HEK293 (cell line): ENCODE results near the gene GAS7.

Experiments
- CTCF ChIA-PET: fragments of 350-600 bp; formaldehyde crosslinking; extraction: SDS; loops from one replicate; lab custom pipeline; 2021; ENCODE audit warnings: antibody characterized with exemption; lab: Yijun Ruan, JAX
- POLR2A ChIA-PET: fragments of 300-600 bp; formaldehyde crosslinking; extraction: SDS; loops from one replicate; lab custom pipeline; 2020; ENCODE audit warnings: antibody characterized with exemption, inconsistent platforms; lab: Yijun Ruan, JAX
- H3K27ac ChIP-seq: fragments of 200-500 bp; sonication (Bioruptor generic); 2 replicates; pipeline ENCODE4 v1.5.1; 2014; ENCODE audit warnings: low read depth, low read length, control low read depth, inconsistent platforms; ENCODE audit errors: extremely low read depth
- H3K36me3 ChIP-seq, 2 experiments: fragments of 200-500 bp in 1 of 2; sonication (Bioruptor generic) in 1 of 2; 1 replicate in 1 of 2; 2 replicates in 1 of 2; pipeline ENCODE4 v1.5.1; 2014 to 2017; ENCODE audit warnings: inconsistent platforms in 2 of 2, low read length in 2 of 2; ENCODE audit not compliant: control insufficient read depth in 2 of 2, insufficient read depth in 1 of 2
- H3K4me1 ChIP-seq: fragments of 200-500 bp; sonication (Bioruptor generic); 2 replicates; pipeline ENCODE4 v1.5.1; 2014; ENCODE audit warnings: mild to moderate bottlenecking, low read length, inconsistent platforms; ENCODE audit not compliant: control insufficient read depth, insufficient read depth
- H3K4me3 ChIP-seq: 2 replicates; pipeline ENCODE4 v1.5.1; 2011; ENCODE audit warnings: low read depth, mild to moderate bottlenecking, control low read depth, low read length, moderate library complexity
- H3K9me3 ChIP-seq: fragments of 200-500 bp; sonication (Bioruptor generic); 2 replicates; pipeline ENCODE4 v1.5.1; 2014; ENCODE audit warnings: low read depth, low read length, inconsistent platforms; ENCODE audit not compliant: control insufficient read depth, insufficient read depth
- GFI1B ChIP-seq: fragments of 450-650 bp; formaldehyde crosslinking; IDR thresholded peaks from 2 replicates; pipeline ENCODE4 v1.5.1; 2016; ENCODE audit warnings: missing biosample characterization, missing genetic modification characterization
- RBAK ChIP-seq: fragments of 450-650 bp; formaldehyde crosslinking; IDR thresholded peaks from 2 replicates; pipeline ENCODE4 v1.5.1; 2016; ENCODE audit warnings: missing biosample characterization, missing genetic modification characterization
- SCRT2 ChIP-seq: fragments of 450-650 bp; formaldehyde crosslinking; IDR thresholded peaks from 2 replicates; pipeline ENCODE4 v1.5.1; 2016; ENCODE audit warnings: missing biosample characterization, missing genetic modification characterization
- SETDB1 ChIP-seq: IDR thresholded peaks from one replicate; pipeline ENCODE4 v1.6.1; 2017; ENCODE audit warnings: mild to moderate bottlenecking, low read length, moderate library complexity, mixed read lengths; ENCODE audit not compliant: insufficient read length
- SP3 ChIP-seq: fragments of 450-650 bp; formaldehyde crosslinking; IDR thresholded peaks from 2 replicates; pipeline ENCODE4 v1.5.1; 2016; ENCODE audit warnings: missing biosample characterization, missing genetic modification characterization
- WT1 ChIP-seq: fragments of 450-650 bp; formaldehyde crosslinking; IDR thresholded peaks from 2 replicates; pipeline ENCODE4 v1.5.1; 2016; ENCODE audit warnings: missing biosample characterization, missing genetic modification characterization
- ZBTB7A ChIP-seq: fragments of 450-650 bp; formaldehyde crosslinking; IDR thresholded peaks from 2 replicates; pipeline ENCODE4 v1.5.1; 2016; ENCODE audit warnings: low read depth, missing biosample characterization, missing genetic modification characterization
- ZNF112 ChIP-seq: fragments of 450-650 bp; formaldehyde crosslinking; IDR thresholded peaks from 2 replicates; pipeline ENCODE4 v1.5.0; 2017; ENCODE audit warnings: missing biosample characterization, missing genetic modification characterization
- ZNF121 ChIP-seq: fragments of 450-650 bp; formaldehyde crosslinking; IDR thresholded peaks from 2 replicates; pipeline ENCODE4 v1.5.1; 2016; ENCODE audit warnings: missing biosample characterization, missing genetic modification characterization
- ZNF2 ChIP-seq: fragments of 450-650 bp; formaldehyde crosslinking; IDR thresholded peaks from 2 replicates; pipeline ENCODE4 v1.5.1; 2016; ENCODE audit warnings: missing biosample characterization, missing genetic modification characterization
- ZNF324 ChIP-seq: fragments of 450-650 bp; formaldehyde crosslinking; IDR thresholded peaks from 2 replicates; pipeline ENCODE4 v1.5.1; 2016; ENCODE audit warnings: missing biosample characterization, missing genetic modification characterization
- ZNF473 ChIP-seq: fragments of 450-650 bp; formaldehyde crosslinking; IDR thresholded peaks from 2 replicates; pipeline ENCODE4 v1.5.1; 2017; ENCODE audit warnings: missing biosample characterization, missing genetic modification characterization
- ZNF664 ChIP-seq: fragments of 450-650 bp; formaldehyde crosslinking; IDR thresholded peaks from 2 replicates; pipeline ENCODE4 v1.5.1; 2016; ENCODE audit warnings: missing biosample characterization, missing genetic modification characterization
- TF ChIP-seq, protein P1 (sequence below): fragments of 450-650 bp; formaldehyde crosslinking; IDR thresholded peaks from 2 replicates; pipeline ENCODE4 v1.5.1; 2016; ENCODE audit warnings: missing biosample characterization, missing genetic modification characterization
- TF ChIP-seq, protein P2 (sequence below): fragments of 450-650 bp; formaldehyde crosslinking; IDR thresholded peaks from 2 replicates; pipeline ENCODE4 v1.5.0; 2017; ENCODE audit warnings: missing biosample characterization, missing genetic modification characterization, borderline replicate concordance
- TF ChIP-seq, protein P3 (sequence below): fragments of 450-650 bp; formaldehyde crosslinking; IDR thresholded peaks from 2 replicates; pipeline ENCODE4 v1.5.1; 2016; ENCODE audit warnings: missing biosample characterization, missing genetic modification characterization
- TF ChIP-seq, protein P4 (sequence below): fragments of 450-650 bp; formaldehyde crosslinking; IDR thresholded peaks from 2 replicates; pipeline ENCODE4 v1.5.1; 2016; ENCODE audit warnings: missing biosample characterization, missing genetic modification characterization
- TF ChIP-seq, protein P5 (sequence below): fragments of 450-650 bp; formaldehyde crosslinking; IDR thresholded peaks from 2 replicates; pipeline ENCODE4 v1.5.1; 2016; ENCODE audit warnings: missing biosample characterization, missing genetic modification characterization
- TF ChIP-seq, protein P6 (sequence below): fragments of 450-650 bp; formaldehyde crosslinking; conservative IDR thresholded peaks from 2 replicates; pipeline ENCODE4 v1.5.1; 2016; ENCODE audit warnings: low read depth, missing biosample characterization, missing genetic modification characterization

The GAS7 gene

DNA sequence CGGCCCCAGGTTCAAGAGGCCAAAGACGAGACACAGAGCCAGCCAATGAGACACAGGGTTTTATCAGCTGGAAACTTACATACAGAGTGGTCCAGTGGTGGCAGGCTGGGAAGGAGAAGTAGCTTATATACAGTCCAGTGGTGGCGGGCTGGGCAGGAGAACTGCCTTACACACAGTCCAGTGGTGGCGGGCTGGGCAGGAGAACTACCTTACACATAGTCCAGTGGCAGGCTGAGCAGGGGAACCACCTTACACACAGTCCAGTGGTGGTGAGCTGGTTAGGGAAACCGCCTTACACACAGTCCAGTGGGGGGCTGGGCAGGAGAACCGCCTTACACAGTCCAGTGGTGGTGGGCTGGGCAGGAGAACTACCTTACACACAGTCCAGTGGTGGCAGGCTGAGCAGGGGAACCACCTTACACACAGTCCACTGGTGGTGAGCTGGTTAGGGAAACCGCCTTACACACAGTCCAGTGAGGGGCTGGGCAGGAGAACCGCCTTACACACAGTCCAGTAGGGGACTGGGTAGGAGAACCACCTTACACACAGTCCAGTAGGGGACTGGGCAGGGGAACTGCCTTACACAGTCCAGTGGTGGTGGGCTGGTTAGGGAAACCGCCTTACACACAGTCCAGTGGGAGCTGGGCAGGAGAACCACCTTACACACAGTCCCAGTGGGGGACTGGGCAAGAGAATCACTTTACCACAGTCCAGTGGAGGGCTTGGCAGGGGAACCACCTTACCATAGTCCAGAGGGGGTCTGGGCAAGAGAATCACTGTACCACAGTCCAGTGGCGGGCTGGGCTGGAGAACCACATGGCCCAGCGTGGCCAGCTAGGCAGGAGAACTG, 90.9 kb downstream of the GAS7 start (continued):
- TF ChIP-seq, protein P1, sequence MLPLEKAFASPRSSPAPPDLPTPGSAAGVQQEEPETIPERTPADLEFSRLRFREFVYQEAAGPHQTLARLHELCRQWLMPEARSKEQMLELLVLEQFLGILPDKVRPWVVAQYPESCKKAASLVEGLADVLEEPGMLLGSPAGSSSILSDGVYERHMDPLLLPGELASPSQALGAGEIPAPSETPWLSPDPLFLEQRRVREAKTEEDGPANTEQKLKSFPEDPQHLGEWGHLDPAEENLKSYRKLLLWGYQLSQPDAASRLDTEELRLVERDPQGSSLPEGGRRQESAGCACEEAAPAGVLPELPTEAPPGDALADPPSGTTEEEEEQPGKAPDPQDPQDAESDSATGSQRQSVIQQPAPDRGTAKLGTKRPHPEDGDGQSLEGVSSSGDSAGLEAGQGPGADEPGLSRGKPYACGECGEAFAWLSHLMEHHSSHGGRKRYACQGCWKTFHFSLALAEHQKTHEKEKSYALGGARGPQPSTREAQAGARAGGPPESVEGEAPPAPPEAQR: no peak
- no peak for TF ChIP-seq WT1
- no peak for TF ChIP-seq ZNF473
- TF ChIP-seq, protein P2, sequence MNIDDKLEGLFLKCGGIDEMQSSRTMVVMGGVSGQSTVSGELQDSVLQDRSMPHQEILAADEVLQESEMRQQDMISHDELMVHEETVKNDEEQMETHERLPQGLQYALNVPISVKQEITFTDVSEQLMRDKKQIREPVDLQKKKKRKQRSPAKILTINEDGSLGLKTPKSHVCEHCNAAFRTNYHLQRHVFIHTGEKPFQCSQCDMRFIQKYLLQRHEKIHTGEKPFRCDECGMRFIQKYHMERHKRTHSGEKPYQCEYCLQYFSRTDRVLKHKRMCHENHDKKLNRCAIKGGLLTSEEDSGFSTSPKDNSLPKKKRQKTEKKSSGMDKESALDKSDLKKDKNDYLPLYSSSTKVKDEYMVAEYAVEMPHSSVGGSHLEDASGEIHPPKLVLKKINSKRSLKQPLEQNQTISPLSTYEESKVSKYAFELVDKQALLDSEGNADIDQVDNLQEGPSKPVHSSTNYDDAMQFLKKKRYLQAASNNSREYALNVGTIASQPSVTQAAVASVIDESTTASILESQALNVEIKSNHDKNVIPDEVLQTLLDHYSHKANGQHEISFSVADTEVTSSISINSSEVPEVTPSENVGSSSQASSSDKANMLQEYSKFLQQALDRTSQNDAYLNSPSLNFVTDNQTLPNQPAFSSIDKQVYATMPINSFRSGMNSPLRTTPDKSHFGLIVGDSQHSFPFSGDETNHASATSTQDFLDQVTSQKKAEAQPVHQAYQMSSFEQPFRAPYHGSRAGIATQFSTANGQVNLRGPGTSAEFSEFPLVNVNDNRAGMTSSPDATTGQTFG (tag by site-specific recombination): no peak

DNA sequence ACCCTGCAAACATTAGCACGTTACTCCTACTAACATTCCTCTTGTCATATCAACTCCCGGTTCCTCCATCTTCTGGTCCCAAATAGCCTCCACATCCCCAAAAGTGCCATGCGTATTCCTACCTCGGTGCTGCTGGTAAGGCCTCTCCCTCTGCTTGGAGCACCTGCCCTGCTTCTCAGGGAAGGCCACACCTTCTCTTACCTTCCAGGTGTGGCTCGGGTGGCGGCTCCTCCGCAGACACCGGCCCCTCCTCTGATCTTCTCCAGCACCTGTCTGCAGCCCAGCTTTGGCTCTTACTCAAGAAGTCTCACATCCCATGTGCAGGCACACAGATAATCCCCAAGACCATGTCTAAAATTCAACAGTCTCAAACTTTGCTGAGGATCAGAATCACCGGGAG, 92.3 kb downstream of the GAS7 start:
- ChIA-PET POLR2A (no interaction called here), CTCF (interaction anchor here (0.7 kb wide), 1 partner anchor 9 kb away, joined by 3 read pairs; no protein-coding TSS in a partner anchor)
- no peaks in the 10 kb centered on the region for H3K9me3 ChIP-seq
- H3K4me1 ChIP-seq: peaks cover 4% of the 10 kb centered on the region; the same call in 1 of the 2 replicates
- H3K36me3 ChIP-seq: no peaks in the 10 kb centered on the region
- H3K4me3 ChIP-seq: no peak overlapping the region
- H3K27ac ChIP-seq: no peak overlapping the region
- TF ChIP-seq, protein P3, sequence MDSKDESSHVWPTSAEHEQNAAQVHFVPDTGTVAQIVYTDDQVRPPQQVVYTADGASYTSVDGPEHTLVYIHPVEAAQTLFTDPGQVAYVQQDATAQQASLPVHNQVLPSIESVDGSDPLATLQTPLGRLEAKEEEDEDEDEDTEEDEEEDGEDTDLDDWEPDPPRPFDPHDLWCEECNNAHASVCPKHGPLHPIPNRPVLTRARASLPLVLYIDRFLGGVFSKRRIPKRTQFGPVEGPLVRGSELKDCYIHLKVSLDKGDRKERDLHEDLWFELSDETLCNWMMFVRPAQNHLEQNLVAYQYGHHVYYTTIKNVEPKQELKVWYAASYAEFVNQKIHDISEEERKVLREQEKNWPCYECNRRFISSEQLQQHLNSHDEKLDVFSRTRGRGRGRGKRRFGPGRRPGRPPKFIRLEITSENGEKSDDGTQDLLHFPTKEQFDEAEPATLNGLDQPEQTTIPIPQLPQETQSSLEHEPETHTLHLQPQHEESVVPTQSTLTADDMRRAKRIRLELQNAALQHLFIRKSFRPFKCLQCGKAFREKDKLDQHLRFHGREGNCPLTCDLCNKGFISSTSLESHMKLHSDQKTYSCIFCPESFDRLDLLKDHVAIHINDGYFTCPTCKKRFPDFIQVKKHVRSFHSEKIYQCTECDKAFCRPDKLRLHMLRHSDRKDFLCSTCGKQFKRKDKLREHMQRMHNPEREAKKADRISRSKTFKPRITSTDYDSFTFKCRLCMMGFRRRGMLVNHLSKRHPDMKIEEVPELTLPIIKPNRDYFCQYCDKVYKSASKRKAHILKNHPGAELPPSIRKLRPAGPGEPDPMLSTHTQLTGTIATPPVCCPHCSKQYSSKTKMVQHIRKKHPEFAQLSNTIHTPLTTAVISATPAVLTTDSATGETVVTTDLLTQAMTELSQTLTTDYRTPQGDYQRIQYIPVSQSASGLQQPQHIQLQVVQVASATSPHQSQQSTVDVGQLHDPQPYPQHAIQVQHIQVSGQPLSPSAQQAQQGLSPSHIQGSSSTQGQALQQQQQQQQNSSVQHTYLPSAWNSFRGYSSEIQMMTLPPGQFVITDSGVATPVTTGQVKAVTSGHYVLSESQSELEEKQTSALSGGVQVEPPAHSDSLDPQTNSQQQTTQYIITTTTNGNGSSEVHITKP: no peak
- no peak for TF ChIP-seq ZNF324 (tag by site-specific recombination)
- no peak for TF ChIP-seq SCRT2 (tag by site-specific recombination)
- TF ChIP-seq RBAK (tag by site-specific recombination): no peak
- no peak for TF ChIP-seq GFI1B (tag by site-specific recombination)
- TF ChIP-seq, protein P4, sequence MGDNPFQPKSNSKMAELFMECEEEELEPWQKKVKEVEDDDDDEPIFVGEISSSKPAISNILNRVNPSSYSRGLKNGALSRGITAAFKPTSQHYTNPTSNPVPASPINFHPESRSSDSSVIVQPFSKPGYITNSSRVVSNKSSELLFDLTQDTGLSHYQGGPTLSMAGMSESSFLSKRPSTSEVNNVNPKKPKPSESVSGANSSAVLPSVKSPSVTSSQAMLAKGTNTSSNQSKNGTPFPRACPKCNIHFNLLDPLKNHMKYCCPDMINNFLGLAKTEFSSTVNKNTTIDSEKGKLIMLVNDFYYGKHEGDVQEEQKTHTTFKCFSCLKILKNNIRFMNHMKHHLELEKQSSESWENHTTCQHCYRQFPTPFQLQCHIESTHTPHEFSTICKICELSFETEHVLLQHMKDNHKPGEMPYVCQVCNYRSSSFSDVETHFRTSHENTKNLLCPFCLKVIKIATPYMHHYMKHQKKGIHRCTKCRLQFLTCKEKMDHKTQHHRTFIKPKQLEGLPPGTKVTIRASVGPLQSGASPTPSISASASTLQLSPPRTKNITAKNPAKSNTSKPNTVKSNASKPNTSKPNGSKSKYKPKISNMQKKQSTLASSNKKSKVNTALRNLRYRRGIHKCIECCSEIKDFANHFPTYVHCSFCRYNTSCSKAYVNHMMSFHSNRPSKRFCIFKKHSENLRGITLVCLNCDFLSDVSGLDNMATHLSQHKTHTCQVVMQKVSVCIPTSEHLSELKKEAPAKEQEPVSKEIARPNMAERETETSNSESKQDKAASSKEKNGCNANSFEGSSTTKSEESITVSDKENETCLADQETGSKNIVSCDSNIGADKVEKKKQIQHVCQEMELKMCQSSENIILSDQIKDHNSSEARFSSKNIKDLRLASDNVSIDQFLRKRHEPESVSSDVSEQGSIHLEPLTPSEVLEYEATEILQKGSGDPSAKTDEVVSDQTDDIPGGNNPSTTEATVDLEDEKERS (tag by site-specific recombination): no peak
- no peak for TF ChIP-seq ZNF664 (tag by site-specific recombination)
- TF ChIP-seq, protein P5, sequence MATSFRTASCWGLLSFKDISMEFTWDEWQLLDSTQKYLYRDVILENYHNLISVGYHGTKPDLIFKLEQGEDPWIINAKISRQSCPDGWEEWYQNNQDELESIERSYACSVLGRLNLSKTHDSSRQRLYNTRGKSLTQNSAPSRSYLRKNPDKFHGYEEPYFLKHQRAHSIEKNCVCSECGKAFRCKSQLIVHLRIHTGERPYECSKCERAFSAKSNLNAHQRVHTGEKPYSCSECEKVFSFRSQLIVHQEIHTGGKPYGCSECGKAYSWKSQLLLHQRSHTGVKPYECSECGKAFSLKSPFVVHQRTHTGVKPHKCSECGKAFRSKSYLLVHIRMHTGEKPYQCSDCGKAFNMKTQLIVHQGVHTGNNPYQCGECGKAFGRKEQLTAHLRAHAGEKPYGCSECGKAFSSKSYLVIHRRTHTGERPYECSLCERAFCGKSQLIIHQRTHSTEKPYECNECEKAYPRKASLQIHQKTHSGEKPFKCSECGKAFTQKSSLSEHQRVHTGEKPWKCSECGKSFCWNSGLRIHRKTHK (tag by site-specific recombination): no peak
- no peak for TF ChIP-seq ZNF112 (tag by site-specific recombination)
- no peak for TF ChIP-seq ZNF2 (tag by site-specific recombination)
- TF ChIP-seq, protein P6, sequence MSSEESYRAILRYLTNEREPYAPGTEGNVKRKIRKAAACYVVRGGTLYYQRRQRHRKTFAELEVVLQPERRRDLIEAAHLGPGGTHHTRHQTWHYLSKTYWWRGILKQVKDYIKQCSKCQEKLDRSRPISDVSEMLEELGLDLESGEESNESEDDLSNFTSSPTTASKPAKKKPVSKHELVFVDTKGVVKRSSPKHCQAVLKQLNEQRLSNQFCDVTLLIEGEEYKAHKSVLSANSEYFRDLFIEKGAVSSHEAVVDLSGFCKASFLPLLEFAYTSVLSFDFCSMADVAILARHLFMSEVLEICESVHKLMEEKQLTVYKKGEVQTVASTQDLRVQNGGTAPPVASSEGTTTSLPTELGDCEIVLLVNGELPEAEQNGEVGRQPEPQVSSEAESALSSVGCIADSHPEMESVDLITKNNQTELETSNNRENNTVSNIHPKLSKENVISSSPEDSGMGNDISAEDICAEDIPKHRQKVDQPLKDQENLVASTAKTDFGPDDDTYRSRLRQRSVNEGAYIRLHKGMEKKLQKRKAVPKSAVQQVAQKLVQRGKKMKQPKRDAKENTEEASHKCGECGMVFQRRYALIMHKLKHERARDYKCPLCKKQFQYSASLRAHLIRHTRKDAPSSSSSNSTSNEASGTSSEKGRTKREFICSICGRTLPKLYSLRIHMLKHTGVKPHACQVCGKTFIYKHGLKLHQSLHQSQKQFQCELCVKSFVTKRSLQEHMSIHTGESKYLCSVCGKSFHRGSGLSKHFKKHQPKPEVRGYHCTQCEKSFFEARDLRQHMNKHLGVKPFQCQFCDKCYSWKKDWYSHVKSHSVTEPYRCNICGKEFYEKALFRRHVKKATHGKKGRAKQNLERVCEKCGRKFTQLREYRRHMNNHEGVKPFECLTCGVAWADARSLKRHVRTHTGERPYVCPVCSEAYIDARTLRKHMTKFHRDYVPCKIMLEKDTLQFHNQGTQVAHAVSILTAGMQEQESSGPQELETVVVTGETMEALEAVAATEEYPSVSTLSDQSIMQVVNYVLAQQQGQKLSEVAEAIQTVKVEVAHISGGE (tag by site-specific recombination): no peak
- no peak for TF ChIP-seq SETDB1
- TF ChIP-seq SP3 (tag by site-specific recombination): no peak
- no peak for TF ChIP-seq ZNF121 (tag by site-specific recombination)
- no peak for TF ChIP-seq ZBTB7A (tag by site-specific recombination)
